DND-41 (cell line): ENCODE measurements around the gene TAF1B.

Source experiments
- ATAC-seq: fragments of 200-7000 bp; cut with Tn5 transposase; 3 replicates; pipeline ENCODE4 v1.9.1; 2021; ENCODE audit warnings: low read depth; ENCODE audit not compliant: insufficient read depth
- DNase-seq: peaks from one replicate; pipeline ENCODE4 v3.0.0-alpha.2; 2020
- H2AFZ ChIP-seq: 2 replicates; pipeline ENCODE4 v1.6.0; 2012; ENCODE audit warnings: low read depth, low read length
- H3K27ac ChIP-seq: 2 replicates; pipeline ENCODE4 v1.5.1; 2012; ENCODE audit warnings: low read length, inconsistent platforms
- H3K27me3 ChIP-seq: fragments of 200-600 bp; sonication (generic); 2 replicates; pipeline ENCODE4 v1.6.0; 2012; ENCODE audit warnings: low read length, mild to moderate bottlenecking, inconsistent platforms; ENCODE audit not compliant: insufficient read depth, poor library complexity
- H3K36me3 ChIP-seq: 2 replicates; pipeline ENCODE4 v1.5.1; 2012; ENCODE audit warnings: low read length, inconsistent platforms; ENCODE audit not compliant: insufficient read depth
- H3K4me1 ChIP-seq: 2 replicates; pipeline ENCODE4 v1.5.1; 2012; ENCODE audit warnings: mild to moderate bottlenecking, low read length; ENCODE audit not compliant: insufficient read depth
- H3K4me2 ChIP-seq: 2 replicates; pipeline ENCODE4 v1.6.0; 2012; ENCODE audit warnings: mild to moderate bottlenecking, moderate library complexity, low read length, inconsistent platforms; ENCODE audit not compliant: insufficient read depth
- H3K4me3 ChIP-seq, 2 experiments: fragments of 200-600 bp in 1 of 2; shearing (Covaris generic) in 1 of 2; 2 replicates each; pipeline ENCODE4 v1.5.1; 2012 to 2016; ENCODE audit warnings: inconsistent platforms in 2 of 2, low read length in 2 of 2, mild to moderate bottlenecking in 2 of 2, low read depth in 1 of 2, moderate library complexity in 1 of 2
- H3K79me2 ChIP-seq: 2 replicates; pipeline ENCODE4 v1.6.0; 2012; ENCODE audit warnings: low read length, inconsistent platforms; ENCODE audit not compliant: insufficient read depth
- H3K9ac ChIP-seq: 2 replicates; pipeline ENCODE4 v1.6.0; 2012; ENCODE audit warnings: low read depth, mild to moderate bottlenecking, inconsistent platforms, low read length, moderate library complexity
- H3K9me3 ChIP-seq: 2 replicates; pipeline ENCODE4 v1.5.1; 2012; ENCODE audit warnings: low read length, moderate library complexity, mild to moderate bottlenecking, inconsistent platforms; ENCODE audit not compliant: insufficient read depth, severe bottlenecking
- H4K20me1 ChIP-seq: 2 replicates; pipeline ENCODE4 v1.6.0; 2012; ENCODE audit warnings: low read length; ENCODE audit not compliant: insufficient read depth
- CTCF ChIP-seq: IDR thresholded peaks from 2 replicates; pipeline ENCODE4 v1.5.1; 2012; ENCODE audit warnings: borderline replicate concordance, low read length, moderate library complexity, mild to moderate bottlenecking; ENCODE audit not compliant: poor library complexity, severe bottlenecking; ENCODE audit errors: extremely low read depth
- EZH2 ChIP-seq: IDR thresholded peaks from 3 replicates; pipeline ENCODE4 v1.6.1; 2012; ENCODE audit warnings: borderline replicate concordance, low read depth, mild to moderate bottlenecking, moderate library complexity, low read length, inconsistent platforms; ENCODE audit not compliant: severe bottlenecking

The TAF1B gene

GRCh38 chr2:9971105-9971818 is 128.0 kb downstream of the TAF1B start:
- H3K79me2 ChIP-seq: no peaks in the 10 kb centered on the region
- H3K4me1 ChIP-seq: no peaks in the 10 kb centered on the region
- H3K4me3 ChIP-seq: no peak overlapping the region
- H3K4me2 ChIP-seq: no peak overlapping the region
- DNase-seq (no peak), ATAC-seq (no peak)
- H4K20me1 ChIP-seq: no peaks in the 10 kb centered on the region
- no peaks in the 10 kb centered on the region for H3K27me3 ChIP-seq
- no peak overlapping the region for H3K9ac ChIP-seq
- peaks cover 10% of the 10 kb centered on the region; the same call in 1 of the 2 replicates for H3K36me3 ChIP-seq
- no peaks in the 10 kb centered on the region for H3K9me3 ChIP-seq
- TF ChIP-seq EZH2 (no peak), CTCF (no peak)
- no peak overlapping the region for H2AFZ ChIP-seq
- no peak overlapping the region for H3K27ac ChIP-seq

GRCh38 chr2:9971890-9972289 is 128.6 kb downstream of the TAF1B start:
- H3K4me1 ChIP-seq: no peaks in the 10 kb centered on the region
- no peaks in the 10 kb centered on the region for H3K79me2 ChIP-seq
- ATAC-seq: no peak
- no peaks in the 10 kb centered on the region for H3K9me3 ChIP-seq
- H3K4me2 ChIP-seq: no peak overlapping the region
- H3K36me3 ChIP-seq: peaks cover 10% of the 10 kb centered on the region; the same call in 1 of the 2 replicates
- no peaks in the 10 kb centered on the region for H4K20me1 ChIP-seq
- no peak overlapping the region for H2AFZ ChIP-seq
- H3K27ac ChIP-seq: no peak overlapping the region
- TF ChIP-seq CTCF (no peak), EZH2 (no peak)
- no peak overlapping the region for H3K9ac ChIP-seq
- DNase-seq: no peak
- no peaks in the 10 kb centered on the region for H3K27me3 ChIP-seq
- no peak overlapping the region for H3K4me3 ChIP-seq

- Histone ChIP-seq H3K4me1 (no peaks in the 10 kb centered on the region), H2AFZ (no peak overlapping the region), H3K4me3 (no peak overlapping the region), H3K79me2 (no peaks in the 10 kb centered on the region), H3K27me3 (no peaks in the 10 kb centered on the region), H4K20me1 (no peaks in the 10 kb centered on the region), H3K9me3 (no peaks in the 10 kb centered on the region), H3K9ac (no peak overlapping the region), H3K36me3 (peaks cover 10% of the 10 kb centered on the region; the same call in 1 of the 2 replicates), H3K27ac (no peak overlapping the region), H3K4me2 (no peak overlapping the region)
- TF ChIP-seq CTCF: no peak
- TF ChIP-seq EZH2: no peak
- DNase-seq: no peak
- no peak for ATAC-seq
Measured at GRCh38 chr2:9972621-9973479, 129.6 kb downstream of the TAF1B start.
